ENCODE data around the gene SCFD2.

- TF ChIP-seq POLR2A (IDR thresholded peaks at IDR 0.05), result no peak
- TF ChIP-seq CTCF (IDR thresholded peaks at IDR 0.05), result no peak
Measured at GRCh38 chr4:52947401-52948056, 418.3 kb downstream of the SCFD2 start.
